ENCODE measurements around the gene TENM4.

The TENM4 gene

DNA sequence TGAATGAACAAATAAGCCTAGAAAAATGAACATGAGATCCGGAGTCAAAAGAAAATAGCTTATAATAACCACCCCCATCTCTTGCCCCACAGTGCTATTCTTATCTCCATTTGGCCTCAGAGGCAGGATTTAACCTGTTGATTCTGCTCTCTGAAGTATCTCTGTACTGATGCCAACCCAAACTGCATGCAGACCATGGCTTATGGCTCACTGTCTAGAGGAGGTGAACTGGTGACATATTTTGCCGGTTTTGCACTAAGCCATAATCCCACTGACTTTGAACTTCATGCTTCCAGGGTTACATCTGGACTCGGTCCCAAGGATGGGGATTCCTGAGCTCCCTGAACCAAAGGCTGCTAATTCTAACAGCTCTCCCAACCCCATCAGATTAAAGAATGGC lies 397.1 kb downstream of the TENM4 start:
- DNase-seq, result no peak

DNA sequence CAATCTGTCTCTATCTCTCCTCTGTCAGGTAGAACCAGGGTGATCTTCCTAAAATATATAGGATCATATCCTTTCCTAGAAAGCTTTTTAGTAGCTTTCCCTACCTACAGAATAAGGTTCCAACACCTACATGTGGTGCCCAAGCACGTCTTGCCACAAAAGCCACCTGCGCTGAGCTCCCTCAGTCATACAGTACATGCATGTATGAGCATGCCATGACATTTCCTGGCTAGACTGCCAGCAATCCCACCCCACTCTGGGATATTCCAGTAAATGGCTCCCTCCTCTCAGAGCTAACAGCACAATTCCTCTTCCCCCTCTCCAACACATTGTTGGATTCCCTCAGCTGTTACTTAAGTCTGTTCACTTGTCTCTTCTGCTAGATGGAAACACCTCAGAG lies 398.0 kb downstream of the TENM4 start:
- DNase-seq, result no peak

DNA sequence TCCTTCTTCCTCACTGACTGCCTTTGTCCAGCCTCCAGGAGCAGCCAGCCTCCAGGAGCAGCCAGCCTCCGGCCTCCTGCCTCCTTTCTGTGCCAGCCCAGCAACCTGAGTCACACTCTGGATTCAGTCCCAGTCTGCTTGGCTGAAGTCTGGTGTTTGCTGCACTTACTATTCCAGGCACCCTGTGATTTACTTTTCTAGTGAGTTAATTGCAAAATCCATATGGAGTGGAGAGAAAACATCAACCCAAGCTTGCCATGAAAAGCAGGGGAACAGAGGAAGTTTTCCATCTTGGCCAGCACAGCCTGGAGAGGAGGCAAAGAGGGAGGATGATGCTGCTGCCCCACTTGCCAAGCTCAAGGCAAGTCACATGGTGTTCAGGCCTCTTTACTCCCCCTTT lies 400.5 kb downstream of the TENM4 start:
- no peak for DNase-seq

GRCh38 chr11:79039122-79039521 lies 401.7 kb downstream of the TENM4 start:
- no peak for DNase-seq

- no peak for DNase-seq
Observed at GRCh38 chr11:79035881-79036280, 404.9 kb downstream of the TENM4 start.

- DNase-seq, result no peak
Observed at GRCh38 chr11:79033833-79034232, 407.0 kb downstream of the TENM4 start.

- DNase-seq, result no peak
Observed at GRCh38 chr11:79030448-79030847, 410.4 kb downstream of the TENM4 start.

- no peak for DNase-seq
Observed at GRCh38 chr11:79028225-79028624, 412.6 kb downstream of the TENM4 start.

DNA sequence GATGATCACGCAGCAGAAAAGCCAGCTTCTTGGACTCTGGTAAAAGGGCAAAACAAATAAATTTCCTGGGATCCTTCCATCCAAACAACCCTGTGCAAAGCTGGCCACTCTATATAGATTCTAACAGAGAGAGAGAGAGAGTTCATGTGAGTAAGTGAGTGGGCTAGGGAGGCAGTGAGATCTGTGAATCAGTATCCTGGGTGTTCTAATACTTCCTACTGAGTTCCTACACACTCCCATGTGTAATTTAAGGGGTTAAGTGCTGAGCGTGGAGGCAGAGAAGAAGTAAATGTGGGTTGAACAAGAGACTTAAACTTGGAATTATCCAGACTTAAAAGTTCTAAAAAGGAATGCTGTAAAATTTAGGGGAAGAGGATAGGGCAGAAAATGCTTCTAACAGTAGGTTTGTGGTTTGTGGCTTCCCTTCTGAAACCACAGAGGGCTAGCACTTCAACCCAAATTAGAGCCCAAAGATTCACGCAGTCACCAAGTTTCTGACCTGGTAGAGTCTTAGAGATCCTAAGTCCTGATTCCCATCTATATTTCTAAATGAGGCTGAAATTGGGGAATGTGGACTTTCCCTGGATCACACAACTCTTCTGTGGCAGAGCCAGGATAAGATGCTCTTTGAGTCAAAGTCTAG lies 413.9 kb downstream of the TENM4 start:
- no peak for DNase-seq

GRCh38 chr11:79025622-79026021 lies 415.2 kb downstream of the TENM4 start:
- no peak for DNase-seq

DNA sequence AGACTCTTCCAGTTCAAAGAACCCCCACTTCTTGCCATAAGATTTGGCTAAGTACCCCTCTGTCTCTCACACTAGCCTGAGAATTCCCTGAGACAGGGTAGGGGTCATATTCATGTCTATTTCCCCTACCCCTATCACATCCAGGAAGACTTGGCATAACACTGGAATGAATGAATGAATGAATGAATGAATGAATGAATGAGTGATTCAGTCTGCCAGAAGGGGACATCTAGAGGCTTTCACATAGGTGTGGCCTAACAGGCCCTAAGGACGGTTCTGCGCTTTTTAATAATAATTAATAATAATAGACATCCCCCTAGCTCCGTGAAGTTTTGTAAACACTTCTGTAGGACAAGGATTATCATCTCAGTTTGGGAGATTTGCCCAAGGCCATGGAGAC lies 415.7 kb downstream of the TENM4 start:
- no peak for DNase-seq

DNA sequence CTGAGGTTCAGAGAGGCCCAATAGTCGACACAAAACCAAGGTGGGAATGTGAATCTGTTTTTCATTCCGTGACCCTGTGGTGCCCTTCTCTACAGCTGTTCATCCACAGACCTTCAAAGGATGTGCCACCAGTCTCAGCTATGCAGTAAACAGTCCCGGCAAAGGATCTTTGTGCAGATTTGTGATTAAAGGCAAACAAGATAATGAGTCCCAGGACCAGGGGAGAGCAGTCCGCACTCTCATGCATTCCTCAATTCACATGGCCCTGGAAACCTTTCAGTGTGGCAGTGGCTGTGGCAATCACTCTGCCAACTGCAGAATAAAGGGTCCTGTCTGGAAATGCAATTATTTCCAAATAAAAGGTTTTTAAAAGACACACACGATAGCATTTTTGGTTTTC lies 418.6 kb downstream of the TENM4 start:
- DNase-seq, result no peak

DNA sequence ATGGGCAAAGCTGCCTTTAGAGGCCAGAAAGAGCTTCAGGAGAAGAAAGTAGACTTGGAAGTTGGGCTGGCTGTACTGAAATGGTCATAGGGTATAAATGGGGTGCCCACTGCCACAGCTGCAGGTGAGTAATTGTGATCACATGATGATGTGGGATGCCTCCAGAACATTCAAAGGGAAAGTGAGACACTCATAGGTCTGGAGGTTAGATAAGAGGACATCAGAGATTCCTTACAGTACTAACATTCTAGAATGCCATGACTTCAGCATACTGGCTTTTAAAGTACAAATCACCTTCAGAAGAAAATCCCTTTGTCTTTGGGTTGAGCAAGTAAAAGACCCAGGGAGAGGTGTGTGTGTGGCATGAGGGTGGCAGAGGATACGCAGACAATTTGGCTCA lies 419.2 kb downstream of the TENM4 start:
- no peak for DNase-seq

GRCh38 chr11:79019975-79020374 lies 420.9 kb downstream of the TENM4 start:
- no peak for DNase-seq

DNA sequence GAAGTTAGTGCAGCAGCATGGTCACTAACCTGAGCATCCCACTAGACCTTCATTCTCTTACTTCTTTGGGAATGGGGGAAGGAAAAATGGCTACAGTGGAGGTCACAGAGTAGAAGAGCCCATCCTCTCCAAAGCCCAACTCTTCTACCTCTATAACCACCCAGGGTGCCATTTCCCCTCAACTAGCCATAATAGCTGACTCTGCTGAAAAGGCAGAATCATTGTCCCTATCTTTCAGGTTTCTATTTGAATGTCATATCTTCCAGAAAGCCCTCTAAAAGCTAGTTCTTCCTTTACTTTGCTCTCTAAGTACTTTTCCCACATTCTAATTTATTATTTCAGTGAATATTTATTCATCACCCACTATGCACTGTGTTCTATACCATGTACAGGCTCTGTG lies 421.6 kb downstream of the TENM4 start:
- DNase-seq, result no peak

DNA sequence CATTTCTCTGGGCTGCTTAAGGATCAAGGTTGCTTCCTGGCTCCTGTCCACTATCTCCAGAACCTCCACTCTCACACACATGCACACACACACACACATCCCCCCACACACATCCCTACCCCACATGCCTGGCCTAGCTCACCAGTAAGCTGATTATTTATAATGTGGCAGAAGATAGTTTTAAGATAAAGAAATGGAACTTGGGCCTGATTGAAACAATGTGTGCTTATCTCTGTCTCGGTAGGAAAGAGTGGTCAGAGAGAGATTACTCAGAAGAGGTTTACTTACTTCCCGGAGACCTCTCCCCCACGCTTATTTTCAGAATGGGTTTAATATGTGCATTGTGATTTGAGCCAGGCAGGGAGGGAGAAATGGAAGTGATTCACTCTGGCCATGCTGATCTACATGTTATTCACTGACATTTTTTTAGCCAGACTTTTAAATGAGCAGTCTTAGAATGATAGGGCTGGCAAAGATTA lies 422.4 kb downstream of the TENM4 start:
- no peak for DNase-seq

GRCh38 chr11:79017811-79018210 lies 423.0 kb downstream of the TENM4 start:
- no peak for DNase-seq

GRCh38 chr11:79013509-79013908 lies 427.3 kb downstream of the TENM4 start:
- no peak for DNase-seq

- DNase-seq, result no peak
Observed at GRCh38 chr11:79011357-79011756, 429.5 kb downstream of the TENM4 start.

- no peak for DNase-seq
Observed at GRCh38 chr11:79007771-79008402, 432.9 kb downstream of the TENM4 start.

DNA sequence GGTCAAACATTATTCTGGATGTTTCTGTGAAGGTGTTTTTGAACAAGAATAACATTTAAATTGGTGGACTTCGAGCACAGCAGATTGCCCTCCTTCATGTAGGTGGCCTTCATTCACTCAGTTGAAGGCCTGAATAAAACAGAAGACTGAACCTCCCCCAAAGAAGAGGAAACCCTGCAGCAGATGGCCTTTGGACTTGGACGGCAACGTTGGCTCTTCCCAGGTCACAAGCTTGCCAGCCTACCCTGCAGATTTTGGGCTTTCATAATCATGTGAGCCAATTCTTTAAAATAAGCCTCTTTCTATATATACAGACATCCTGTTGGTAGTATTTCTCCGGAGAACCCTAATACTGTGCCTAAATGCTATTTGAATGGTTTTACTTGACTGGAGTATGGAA lies 434.0 kb downstream of the TENM4 start:
- DNase-seq, result no peak

GRCh38 chr11:78996007-78996406 lies 444.8 kb downstream of the TENM4 start:
- no peak for DNase-seq

GRCh38 chr11:78995171-78995570 lies 445.7 kb downstream of the TENM4 start:
- no peak for DNase-seq

DNA sequence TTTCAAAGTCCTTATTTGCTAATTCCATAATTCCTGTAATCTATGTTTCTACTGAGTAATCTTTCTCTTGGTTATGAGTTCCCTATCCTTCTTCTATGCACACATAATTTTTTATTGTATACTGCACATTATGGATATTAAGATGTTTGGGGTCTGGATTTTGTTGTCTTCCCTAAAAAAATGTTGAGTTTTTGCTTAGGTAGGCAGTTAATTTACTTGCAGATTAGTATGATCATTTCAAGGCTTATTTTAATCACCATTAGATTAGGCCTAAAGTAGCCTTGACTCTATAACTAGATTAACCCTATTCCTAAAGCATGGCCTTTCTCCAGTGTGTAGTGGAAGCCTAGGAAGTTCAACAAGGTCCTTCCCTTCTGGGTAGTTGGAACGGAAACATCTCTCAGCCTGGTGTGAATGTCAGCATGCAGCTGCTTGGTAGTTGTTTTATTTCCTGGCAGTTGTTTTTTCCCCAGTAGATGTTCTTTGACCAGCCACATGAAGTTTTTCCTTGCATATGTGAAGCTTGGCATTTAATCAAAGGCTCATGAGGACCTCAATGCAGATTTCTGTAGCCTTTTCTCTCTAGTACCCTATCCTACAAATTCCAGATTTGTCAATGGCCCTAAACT lies 446.9 kb downstream of the TENM4 start:
- no peak for DNase-seq

- DNase-seq, result no peak
Observed at GRCh38 chr11:78991681-78992080, 449.1 kb downstream of the TENM4 start.
